BJ (cell line): ENCODE results near the gene PAFAH1B1. TPM values are rescaled to one million over a fixed set of nuclear protein-coding genes. Genes with fewer than 3 reads are reported as not detected.
"Not testable (repeated sequence)": the region's sequence is repeated elsewhere in the genome, so short reads cannot be mapped to it uniquely, and the experiment has no call there.

Experiments used
- CTCF ChIA-PET: fragments of 350-600 bp; formaldehyde crosslinking; extraction: SDS; loops from one replicate; lab custom pipeline; 2021; ENCODE audit warnings: antibody characterized with exemption, inconsistent platforms; lab: Yijun Ruan, JAX
- POLR2A ChIA-PET: fragments of 300-600 bp; sonication (Branson Sonifier 250); formaldehyde crosslinking; extraction: SDS; loops from one replicate; lab custom pipeline; 2021; ENCODE audit warnings: antibody characterized with exemption; lab: Charles Lee
- DNase-seq: peaks from one replicate; pipeline ENCODE4 v3.0.0-alpha.2; 2011; ENCODE audit warnings: low read depth
- H3K27me3 ChIP-seq: 2 replicates; pipeline ENCODE4 v1.6.0; 2011; ENCODE audit warnings: low read length; ENCODE audit not compliant: control insufficient read depth, insufficient read depth
- H3K36me3 ChIP-seq: 2 replicates; pipeline ENCODE4 v1.5.1; 2011; ENCODE audit warnings: low read length; ENCODE audit not compliant: control insufficient read depth, insufficient read depth
- H3K4me3 ChIP-seq: 2 replicates; pipeline ENCODE4 v1.5.1; 2011; ENCODE audit warnings: low read depth, mild to moderate bottlenecking, control low read depth, low read length
- CTCF ChIP-seq: IDR thresholded peaks from 2 replicates; pipeline ENCODE4 v1.5.1; 2011; ENCODE audit warnings: low read depth, mild to moderate bottlenecking, control low read depth, inconsistent platforms, low read length, moderate library complexity; ENCODE audit not compliant: insufficient read depth
- polyA plus RNA-seq: library from polyadenylated mRNA; depleted of rRNA; stranded (reverse); fragments of >200 nt; gene quantifications from 2 replicates; pipeline ENCODE4 v1.2.3, GENCODE V29; 2011

Gene PAFAH1B1
- polyA plus RNA-seq, 1 experiment: 66.2 TPM

GRCh38 chr17:2697611-2698162 lies 104.2 kb downstream of the PAFAH1B1 start:
- Histone ChIP-seq H3K36me3 (peaks cover 35% of the 10 kb centered on the region), H3K4me3 (no peak overlapping the region), H3K27me3 (no peaks in the 10 kb centered on the region)
- ChIA-PET CTCF (interaction anchor here (0.6 to 0.8 kb wide), 2 partner anchors 10 to 774 kb away, joined by 3 read pairs; no protein-coding TSS in a partner anchor), POLR2A (no interaction called here)
- no peak for TF ChIP-seq CTCF
- no peak for DNase-seq

GRCh38 chr17:2699216-2699805 lies 105.9 kb downstream of the PAFAH1B1 start:
- CTCF ChIA-PET: interaction anchor here (0.6 to 1.5 kb wide), 2 partner anchors 10 to 123 kb away, joined by 3 read pairs; no protein-coding TSS in a partner anchor

GRCh38 chr17:2700030-2700490 lies 106.6 kb downstream of the PAFAH1B1 start:
- no peak for TF ChIP-seq CTCF
- Histone ChIP-seq H3K4me3 (no peak overlapping the region), H3K27me3 (no peaks in the 10 kb centered on the region), H3K36me3 (peaks cover 39% of the 10 kb centered on the region)
- ChIA-PET POLR2A (no interaction called here), CTCF (interaction anchor here (1.5 kb wide), 1 partner anchor 10 kb away, joined by 3 read pairs; no protein-coding TSS in a partner anchor)
- DNase-seq: no peak

More at GRCh38 chr17:2699216-2699805, 105.9 kb downstream of the PAFAH1B1 start:
- POLR2A ChIA-PET, DNase-seq, H3K4me3 ChIP-seq, H3K27me3 ChIP-seq: not testable (repeated sequence)
- peaks cover 39% of the 10 kb centered on the region for H3K36me3 ChIP-seq

GRCh38 chr17:2700491-2701141 lies 107.2 kb downstream of the PAFAH1B1 start:
- ChIA-PET POLR2A (no interaction called here), CTCF (interaction anchor here (1.5 kb wide), 1 partner anchor 9 kb away, joined by 3 read pairs; no protein-coding TSS in a partner anchor)
- H3K27me3 ChIP-seq: no peaks in the 10 kb centered on the region
- H3K4me3 ChIP-seq: no peak overlapping the region
- no peak for TF ChIP-seq CTCF
- peaks cover 35% of the 10 kb centered on the region for H3K36me3 ChIP-seq
- DNase-seq: no peak

- H3K27me3 ChIP-seq: no peaks in the 10 kb centered on the region
- H3K4me3 ChIP-seq: no peak overlapping the region
- no peak for DNase-seq
- H3K36me3 ChIP-seq: peaks cover 31% of the 10 kb centered on the region
- CTCF ChIA-PET: no interaction called here
- POLR2A ChIA-PET: no interaction called here
- TF ChIP-seq CTCF: no peak
Measured at GRCh38 chr17:2701161-2701995, 107.9 kb downstream of the PAFAH1B1 start.
